GM19193 (cell line): ENCODE measurements around the gene HEBP1.

Experiments used
- POLR2A ChIP-seq: IDR thresholded peaks from 4 replicates; pipeline ENCODE4 v1.6.1; 2011; ENCODE audit not compliant: insufficient read depth, insufficient read length; ENCODE audit errors: extremely low read depth

HEBP1 gene

DNA sequence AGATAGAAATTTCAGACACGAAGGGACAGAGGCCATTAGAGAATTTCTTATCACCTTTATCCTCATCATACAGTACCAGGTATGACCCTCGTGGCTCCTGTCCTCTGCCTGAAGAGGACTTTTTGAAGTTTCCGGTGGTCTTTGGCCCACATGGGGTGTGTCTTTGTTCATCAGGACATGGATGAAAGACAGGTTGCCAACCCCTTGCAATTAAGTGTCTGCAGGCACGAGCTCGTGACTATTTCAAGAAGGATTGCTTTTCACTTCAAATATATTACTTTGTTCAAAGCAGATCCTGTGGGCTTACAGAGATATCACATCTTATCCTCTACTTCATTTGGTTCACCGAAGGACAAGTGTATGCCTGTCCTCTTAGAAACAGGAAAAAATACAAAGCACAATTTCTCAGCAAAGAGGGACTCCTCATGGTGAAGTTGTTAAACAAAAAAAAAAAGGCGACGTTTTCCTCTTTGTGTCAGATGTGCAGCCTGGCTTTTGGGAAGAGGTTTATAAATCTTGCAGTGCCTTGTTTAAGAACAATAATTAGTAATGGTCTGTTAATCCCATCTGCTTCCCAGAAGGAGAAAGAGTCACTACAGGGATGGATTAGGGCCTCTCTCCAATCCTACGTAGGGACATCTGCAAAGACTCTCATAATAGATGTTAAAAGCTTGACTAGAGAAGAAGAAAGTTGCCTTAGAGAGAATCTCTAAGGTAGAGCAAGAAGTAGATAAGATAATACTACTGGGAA is 30.7 kb upstream of the HEBP1 start:
- no peak for TF ChIP-seq POLR2A

DNA sequence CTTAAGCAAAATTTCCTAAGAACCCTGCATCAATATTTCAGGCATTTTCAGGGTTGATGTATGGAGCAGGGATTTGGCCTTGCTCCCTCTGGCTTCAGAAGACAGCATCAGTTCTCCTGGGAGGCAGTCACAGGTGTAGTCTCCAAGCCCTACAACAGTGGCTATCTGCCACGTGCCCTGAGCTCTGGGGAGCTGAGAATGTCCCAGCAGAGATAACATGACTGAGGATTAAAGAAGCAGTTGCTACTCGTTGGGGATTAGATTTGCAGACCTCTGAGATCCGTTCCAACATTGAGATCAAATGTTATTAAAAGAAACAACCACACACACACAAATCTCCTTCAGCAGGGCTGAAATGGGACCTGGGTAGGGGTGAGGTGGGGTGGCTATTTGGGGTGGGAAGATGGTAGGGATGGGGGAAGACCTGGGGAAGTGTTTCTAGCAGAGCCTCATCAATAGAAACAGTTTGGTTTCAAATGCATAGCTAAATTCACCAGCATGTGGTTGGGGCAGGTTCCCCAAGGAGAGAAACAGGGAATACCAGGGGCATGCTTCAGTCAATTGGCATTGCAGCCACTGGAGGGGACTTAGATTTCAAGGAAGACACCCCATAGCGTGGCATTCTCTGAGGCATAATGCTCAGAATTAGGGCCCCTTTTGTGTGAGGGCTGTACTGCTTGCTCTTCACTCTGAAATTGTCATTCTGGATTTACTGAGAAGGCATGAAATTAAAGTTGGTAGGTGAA is 28.9 kb upstream of the HEBP1 start:
- TF ChIP-seq POLR2A, result no peak

DNA sequence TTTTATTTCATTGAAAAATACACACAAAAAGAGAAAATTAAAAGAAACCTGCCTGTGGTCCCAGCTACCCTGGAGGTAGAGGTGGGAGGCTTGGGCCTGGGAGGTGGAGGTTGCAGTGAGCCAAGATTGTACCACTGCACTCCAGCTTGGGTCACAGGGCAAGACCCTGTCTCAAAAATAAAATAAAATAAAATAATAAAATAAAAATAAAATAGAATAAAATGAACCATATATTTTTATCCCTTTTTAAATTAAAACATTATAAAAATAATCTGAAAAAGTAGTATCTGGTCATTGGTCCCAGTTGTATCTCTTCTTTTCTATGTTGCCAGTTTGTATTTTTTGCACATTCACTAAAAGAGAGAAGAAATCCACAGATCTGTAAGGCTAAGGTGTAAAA is 27.4 kb upstream of the HEBP1 start:
- no peak for TF ChIP-seq POLR2A

GRCh38 chr12:13027032-13027431 is 27.0 kb upstream of the HEBP1 start:
- no peak for TF ChIP-seq POLR2A

DNA sequence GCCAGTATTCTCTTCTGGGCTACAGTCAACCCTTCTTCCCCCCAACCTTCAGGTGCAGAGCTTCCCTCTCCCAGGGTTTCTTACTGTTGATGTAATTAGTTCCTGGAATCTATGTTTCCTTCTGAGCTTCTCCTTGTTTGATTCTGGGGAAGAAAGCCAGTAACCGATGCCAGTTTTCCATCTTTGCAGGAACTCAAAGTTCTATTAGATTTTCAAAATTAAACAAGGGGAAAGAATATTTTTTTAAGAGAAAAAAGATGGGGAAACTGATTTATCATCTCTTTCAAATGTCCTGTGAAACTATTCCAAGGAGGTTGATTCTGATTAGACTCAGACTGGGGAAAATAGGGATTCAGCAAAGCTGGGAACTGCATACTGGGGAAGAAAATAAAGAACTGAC is 26.2 kb upstream of the HEBP1 start:
- TF ChIP-seq POLR2A, result no peak

- no peak for TF ChIP-seq POLR2A
These were observed 24.5 kb upstream of the HEBP1 start for GRCh38 chr12:13024531-13024916.

DNA sequence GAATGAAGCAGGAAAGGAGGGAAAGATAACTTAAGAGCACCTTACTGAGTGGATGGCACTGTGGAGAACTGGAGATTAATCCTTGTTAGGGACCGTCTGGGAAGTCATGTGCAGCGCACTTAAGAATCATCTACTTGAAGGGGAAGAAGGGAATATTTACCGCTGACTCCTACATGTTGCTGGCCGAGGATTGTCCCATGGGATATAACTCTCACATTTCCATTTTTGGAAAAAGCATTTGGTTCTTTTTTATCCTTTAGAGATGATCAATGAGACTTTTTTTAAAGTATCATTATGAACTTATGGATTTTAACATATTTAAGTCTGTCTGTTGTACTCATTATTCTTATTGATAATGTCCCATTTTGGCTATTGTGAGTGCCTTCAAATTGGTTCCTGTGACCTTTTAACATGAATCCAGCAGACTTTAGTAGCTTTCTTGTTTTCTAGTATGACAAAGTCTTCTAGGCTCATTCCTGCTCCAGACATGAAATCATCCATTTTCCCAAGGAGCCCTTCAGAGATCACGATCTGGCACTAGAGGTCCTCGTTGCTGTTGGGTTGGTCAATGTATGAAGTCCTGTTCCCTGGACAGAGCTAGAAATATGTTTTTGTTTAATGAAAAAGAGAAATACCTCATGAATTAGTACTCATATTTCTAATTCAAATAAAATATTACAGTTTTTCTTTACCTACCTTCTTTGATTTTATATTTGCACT is 23.9 kb upstream of the HEBP1 start:
- TF ChIP-seq POLR2A, result no peak

GRCh38 chr12:13022851-13023271 is 22.8 kb upstream of the HEBP1 start:
- TF ChIP-seq POLR2A, result no peak

DNA sequence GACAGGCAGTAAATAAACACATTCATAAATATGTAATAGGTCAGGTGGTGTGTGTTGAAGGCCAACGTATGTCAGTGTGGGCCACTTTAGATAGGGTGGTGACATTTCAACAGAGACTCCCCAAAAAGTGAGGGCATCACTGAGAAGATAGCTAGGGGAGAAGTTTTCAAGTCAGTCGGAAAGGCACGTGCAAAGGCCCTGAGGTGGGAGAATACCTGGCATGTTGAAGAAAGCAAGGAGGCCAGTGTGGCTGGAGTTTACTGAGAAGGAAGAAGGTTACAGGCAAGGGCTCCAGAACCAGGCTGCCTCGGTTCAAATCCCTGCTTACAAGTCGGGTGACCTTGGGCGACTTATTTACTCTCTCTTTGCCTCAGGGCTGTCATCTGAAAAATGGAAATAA is 11.0 kb upstream of the HEBP1 start:
- no peak for TF ChIP-seq POLR2A

DNA sequence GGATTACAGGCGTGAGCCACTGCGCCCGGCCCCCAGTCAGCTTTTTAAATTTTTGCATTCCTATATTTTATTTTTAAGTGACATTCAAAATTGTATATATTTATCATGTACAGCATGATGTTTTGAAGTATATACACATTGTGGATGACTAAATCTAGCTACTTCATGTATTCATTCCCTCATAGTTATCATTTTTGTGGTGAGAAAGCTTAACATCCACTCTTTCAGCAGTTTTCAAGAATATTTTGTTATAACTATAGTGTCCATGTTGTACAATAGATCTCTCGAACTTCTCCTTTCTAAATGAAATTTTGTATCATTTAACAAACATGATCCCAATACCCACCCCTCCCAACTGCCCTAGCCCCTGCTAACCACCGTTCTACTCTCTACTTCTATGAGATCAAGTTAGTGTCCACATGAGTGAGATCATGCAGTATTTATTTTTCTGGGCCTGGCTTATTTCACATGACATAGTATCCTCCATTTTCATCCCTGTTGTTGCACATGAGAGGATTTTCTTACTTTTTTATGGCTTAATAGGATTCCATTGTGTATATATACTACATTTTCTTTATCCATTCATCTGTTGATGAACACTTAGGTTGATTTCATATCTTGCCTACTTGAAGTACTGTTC is 8.8 kb upstream of the HEBP1 start:
- TF ChIP-seq POLR2A, result no peak

GRCh38 chr12:13007496-13008233 is 7.6 kb upstream of the HEBP1 start:
- no peak for TF ChIP-seq POLR2A

GRCh38 chr12:13005649-13006048 is 5.6 kb upstream of the HEBP1 start:
- TF ChIP-seq POLR2A, result no peak

DNA sequence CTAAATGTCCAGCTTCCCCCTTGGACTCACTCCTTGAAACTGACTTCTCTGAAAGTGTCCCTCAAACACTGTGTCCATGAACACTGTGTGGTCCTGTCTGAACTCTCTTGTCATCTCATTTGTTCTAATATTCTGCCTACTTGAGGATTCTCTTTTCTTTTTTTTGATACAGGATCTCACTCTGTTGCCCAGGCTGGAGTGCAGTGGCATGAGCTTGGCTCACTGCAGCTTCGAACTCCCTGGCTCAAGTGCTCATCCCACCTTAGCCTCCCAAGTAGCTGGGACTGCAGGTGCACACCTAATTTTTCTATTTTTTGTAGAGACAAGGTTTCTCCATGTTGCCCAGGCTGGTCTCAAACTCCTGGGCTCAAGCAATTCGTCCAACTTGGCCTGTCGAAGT is 4.9 kb upstream of the HEBP1 start:
- no peak for TF ChIP-seq POLR2A

DNA sequence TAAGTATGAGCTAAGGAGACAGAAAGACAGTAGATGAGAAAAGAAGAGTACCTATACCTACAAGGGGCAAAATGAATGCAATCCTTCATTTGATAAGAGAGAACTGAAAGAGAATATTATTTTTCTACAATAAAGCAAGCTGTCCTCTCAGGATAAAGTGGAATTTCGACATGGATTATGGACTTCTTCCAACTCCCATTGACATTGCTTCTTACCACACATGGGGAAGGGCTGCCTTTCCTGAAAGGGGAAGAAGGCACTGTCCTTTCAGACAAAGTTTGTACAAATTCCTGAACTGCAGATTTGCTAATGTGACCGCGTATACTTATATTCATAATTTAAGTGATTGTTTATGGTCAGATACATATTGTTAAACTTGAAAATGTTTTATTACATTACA is 4.3 kb upstream of the HEBP1 start:
- no peak for TF ChIP-seq POLR2A
